OCI-LY1 (cell line): Measurements from ENCODE around the gene HTN1.
"Not testable (repeated sequence)": the region's sequence is repeated elsewhere in the genome, so short reads cannot be mapped to it uniquely, and the experiment has no call there.

Experiments
- H2AFZ ChIP-seq: fragments of 200-600 bp; sonication (generic), shearing (Covaris generic); 2 replicates; pipeline ENCODE4 v1.6.0; 2014; ENCODE audit warnings: antibody characterized with exemption, mild to moderate bottlenecking, low read length
- H3F3A ChIP-seq: fragments of 200-600 bp; sonication (generic), shearing (Covaris generic); 2 replicates; pipeline ENCODE4 v1.6.0; 2014; ENCODE audit warnings: mild to moderate bottlenecking, antibody characterized with exemption, low read length, moderate library complexity; ENCODE audit not compliant: insufficient read depth
- H3K27ac ChIP-seq: fragments of 200-600 bp; sonication (generic); 2 replicates; pipeline ENCODE4 v1.5.1; 2014; ENCODE audit warnings: low read length, mixed run types, mild to moderate bottlenecking, low read depth; ENCODE audit not compliant: poor library complexity, severe bottlenecking
- H3K27me3 ChIP-seq: fragments of 200-600 bp; sonication (generic); 2 replicates; pipeline ENCODE4 v1.6.0; 2014; ENCODE audit warnings: antibody characterized with exemption, mild to moderate bottlenecking, low read length, moderate library complexity; ENCODE audit not compliant: insufficient read depth
- H3K36me3 ChIP-seq: fragments of 200-600 bp; sonication (generic); 2 replicates; pipeline ENCODE4 v1.6.1; 2014; ENCODE audit warnings: mild to moderate bottlenecking, antibody characterized with exemption, low read length, moderate library complexity, mixed read lengths; ENCODE audit not compliant: insufficient read depth
- H3K4me1 ChIP-seq: fragments of 200-600 bp; sonication (generic); 2 replicates; pipeline ENCODE4 v1.5.1; 2014; ENCODE audit warnings: mild to moderate bottlenecking, low read length, moderate library complexity; ENCODE audit not compliant: insufficient read depth, severe bottlenecking
- H3K4me2 ChIP-seq: fragments of 200-600 bp; sonication (generic), shearing (Covaris generic); 2 replicates; pipeline ENCODE4 v1.6.1; 2014; ENCODE audit warnings: low read length
- H3K4me3 ChIP-seq: fragments of 200-600 bp; sonication (generic); 2 replicates; pipeline ENCODE4 v1.5.1; 2014; ENCODE audit warnings: low read length, low read depth, mild to moderate bottlenecking, mixed read lengths; ENCODE audit not compliant: poor library complexity, severe bottlenecking
- H3K79me2 ChIP-seq: fragments of 200-600 bp; shearing (Covaris generic); 2 replicates; pipeline ENCODE4 v1.6.1; 2016; ENCODE audit warnings: mixed run types, low read length, mixed read lengths; ENCODE audit not compliant: insufficient read depth
- H3K9ac ChIP-seq: fragments of 200-600 bp; sonication (generic), shearing (Covaris generic); 2 replicates; pipeline ENCODE4 v1.6.1; 2014; ENCODE audit warnings: mild to moderate bottlenecking, low read length, mixed read lengths
- H3K9me2 ChIP-seq: fragments of 200-600 bp; sonication (generic), shearing (Covaris generic); 2 replicates; pipeline ENCODE4 v1.6.1; 2014; ENCODE audit warnings: low read depth, mild to moderate bottlenecking, low read length, mixed read lengths
- H3K9me3 ChIP-seq: fragments of 200-600 bp; shearing (Covaris generic); 2 replicates; pipeline ENCODE4 v1.6.1; 2014; ENCODE audit warnings: low read length, mixed read lengths
- H4K20me1 ChIP-seq: fragments of 200-600 bp; sonication (generic), shearing (Covaris generic); 2 replicates; pipeline ENCODE4 v1.6.0; 2016; ENCODE audit warnings: mild to moderate bottlenecking, low read length; ENCODE audit not compliant: insufficient read depth
- EZH2 ChIP-seq: fragments of 200-600 bp; sonication (generic), shearing (Covaris generic); IDR thresholded peaks from 2 replicates; pipeline ENCODE4 v1.8.0; 2017; ENCODE audit warnings: borderline replicate concordance, mixed run types, mild to moderate bottlenecking, antibody characterized with exemption, low read length, moderate library complexity, mixed read lengths
- TF ChIP-seq, protein P1 (sequence below): fragments of 200-600 bp; sonication (generic), shearing (Covaris generic); IDR thresholded peaks from 2 replicates; pipeline ENCODE4 v1.5.1; 2017; ENCODE audit warnings: mild to moderate bottlenecking, antibody characterized with exemption, low read length, moderate library complexity, mixed read lengths

Gene HTN1

DNA sequence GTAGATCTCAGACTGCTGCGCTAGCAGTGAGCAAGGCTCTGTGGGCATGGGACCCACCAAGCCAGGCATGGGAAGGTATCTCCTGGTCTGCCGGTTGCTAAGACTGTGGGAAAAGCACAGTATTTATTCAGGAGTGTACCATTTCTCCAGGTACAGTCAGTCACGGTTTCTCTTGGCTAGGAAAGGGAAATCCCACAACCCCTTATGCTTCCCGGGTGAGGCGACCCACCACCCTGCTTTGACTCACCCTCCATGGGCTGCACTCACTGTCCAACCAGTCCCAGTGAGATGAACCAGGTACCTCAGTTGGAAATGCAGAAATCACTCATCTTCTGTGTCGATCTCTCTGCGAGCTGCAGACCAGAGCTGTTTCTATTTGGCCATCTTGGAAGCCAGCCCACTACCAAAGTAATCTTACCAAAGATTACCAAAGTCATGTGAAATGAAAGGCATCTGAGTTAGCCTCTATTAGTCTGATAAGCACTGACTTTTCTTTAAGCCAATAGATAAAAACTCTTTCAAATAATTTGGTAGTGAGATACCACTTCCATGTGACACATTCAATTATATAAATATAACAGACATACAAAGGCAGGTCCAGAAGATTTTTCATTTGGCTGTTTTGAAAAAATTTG is 8.5 kb upstream of the HTN1 start:
- Histone ChIP-seq H3K9me3 (no peaks in the 10 kb centered on the region), H3K79me2 (no peaks in the 10 kb centered on the region), H3K27ac (no peak overlapping the region), H2AFZ (no peak overlapping the region), H3K4me2 (no peak overlapping the region), H3K4me1 (no peaks in the 10 kb centered on the region), H3K36me3 (no peaks in the 10 kb centered on the region), H3K9ac (no peak overlapping the region), H3F3A (no peaks in the 10 kb centered on the region), H3K27me3 (no peaks in the 10 kb centered on the region), H3K4me3 (no peak overlapping the region), H3K9me2 (no peaks in the 10 kb centered on the region), H4K20me1 (no peaks in the 10 kb centered on the region)
- TF ChIP-seq, protein P1, sequence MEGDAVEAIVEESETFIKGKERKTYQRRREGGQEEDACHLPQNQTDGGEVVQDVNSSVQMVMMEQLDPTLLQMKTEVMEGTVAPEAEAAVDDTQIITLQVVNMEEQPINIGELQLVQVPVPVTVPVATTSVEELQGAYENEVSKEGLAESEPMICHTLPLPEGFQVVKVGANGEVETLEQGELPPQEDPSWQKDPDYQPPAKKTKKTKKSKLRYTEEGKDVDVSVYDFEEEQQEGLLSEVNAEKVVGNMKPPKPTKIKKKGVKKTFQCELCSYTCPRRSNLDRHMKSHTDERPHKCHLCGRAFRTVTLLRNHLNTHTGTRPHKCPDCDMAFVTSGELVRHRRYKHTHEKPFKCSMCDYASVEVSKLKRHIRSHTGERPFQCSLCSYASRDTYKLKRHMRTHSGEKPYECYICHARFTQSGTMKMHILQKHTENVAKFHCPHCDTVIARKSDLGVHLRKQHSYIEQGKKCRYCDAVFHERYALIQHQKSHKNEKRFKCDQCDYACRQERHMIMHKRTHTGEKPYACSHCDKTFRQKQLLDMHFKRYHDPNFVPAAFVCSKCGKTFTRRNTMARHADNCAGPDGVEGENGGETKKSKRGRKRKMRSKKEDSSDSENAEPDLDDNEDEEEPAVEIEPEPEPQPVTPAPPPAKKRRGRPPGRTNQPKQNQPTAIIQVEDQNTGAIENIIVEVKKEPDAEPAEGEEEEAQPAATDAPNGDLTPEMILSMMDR, result no peak

DNA sequence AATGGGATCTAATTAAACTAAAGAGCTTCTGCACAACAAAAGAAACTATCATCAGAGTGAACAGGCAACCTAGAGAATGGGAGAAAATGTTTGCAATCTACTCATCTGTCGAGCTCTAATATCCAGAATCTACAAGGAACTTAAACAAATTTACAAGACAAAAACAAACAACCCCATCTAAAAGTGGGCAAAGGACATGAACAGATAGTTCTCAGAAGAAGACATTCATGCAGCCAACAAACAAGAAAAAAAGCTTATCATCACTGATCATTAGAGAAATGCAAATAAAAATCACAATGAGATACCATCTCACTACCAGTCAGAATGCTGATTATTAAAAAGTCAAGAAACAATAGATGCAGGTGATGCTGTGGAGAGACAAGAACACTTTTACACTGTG is 6.3 kb downstream of the HTN1 start:
- H3K36me3 ChIP-seq, H3K4me2 ChIP-seq, H3K79me2 ChIP-seq, H4K20me1 ChIP-seq, H3K27me3 ChIP-seq, H3K9me2 ChIP-seq, H2AFZ ChIP-seq, H3K9me3 ChIP-seq, H3F3A ChIP-seq, H3K4me3 ChIP-seq, H3K4me1 ChIP-seq, H3K27ac ChIP-seq, H3K9ac ChIP-seq: not testable (repeated sequence)

DNA sequence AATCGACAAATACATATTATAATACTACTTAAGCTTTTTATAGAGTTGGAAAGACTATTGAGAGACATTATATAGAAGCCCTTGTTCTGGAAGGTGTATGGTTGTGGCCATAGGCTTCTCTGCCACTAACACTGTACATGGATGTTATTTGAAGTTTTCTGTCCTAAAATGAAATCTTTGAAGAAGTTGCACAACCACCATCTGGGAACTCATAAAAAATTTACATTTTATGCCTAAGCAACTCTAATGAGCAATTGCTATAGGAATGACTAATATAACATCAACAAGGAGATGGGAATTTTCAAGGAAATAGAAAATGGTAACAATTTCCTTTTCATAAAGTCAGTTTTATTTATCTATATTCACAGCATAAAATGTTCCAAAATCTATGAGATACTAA is 7.4 kb downstream of the HTN1 start:
- H3K4me3 ChIP-seq, result no peak overlapping the region
- H3K9me2 ChIP-seq, result no peaks in the 10 kb centered on the region
- H3K36me3 ChIP-seq, result no peaks in the 10 kb centered on the region
- no peaks in the 10 kb centered on the region for H3K27me3 ChIP-seq
- TF ChIP-seq, protein P1, result no peak
- TF ChIP-seq EZH2, result no peak
- no peaks in the 10 kb centered on the region for H3F3A ChIP-seq
- H3K79me2 ChIP-seq, result no peaks in the 10 kb centered on the region
- H4K20me1 ChIP-seq, result no peaks in the 10 kb centered on the region
- H3K4me2 ChIP-seq, result no peak overlapping the region
- no peak overlapping the region for H3K27ac ChIP-seq
- H2AFZ ChIP-seq, result no peak overlapping the region
- no peaks in the 10 kb centered on the region for H3K4me1 ChIP-seq
- H3K9ac ChIP-seq, result no peak overlapping the region
- H3K9me3 ChIP-seq, result no peaks in the 10 kb centered on the region

GRCh38 chr4:70059149-70059548 is 8.9 kb downstream of the HTN1 start:
- Histone ChIP-seq H3K9ac (no peak overlapping the region), H4K20me1 (no peaks in the 10 kb centered on the region), H3K27me3 (no peaks in the 10 kb centered on the region), H3K9me3 (no peaks in the 10 kb centered on the region), H3K4me1 (no peaks in the 10 kb centered on the region), H3K9me2 (no peaks in the 10 kb centered on the region), H2AFZ (no peak overlapping the region), H3K4me3 (no peak overlapping the region), H3F3A (no peaks in the 10 kb centered on the region), H3K27ac (no peak overlapping the region), H3K4me2 (no peak overlapping the region), H3K36me3 (no peaks in the 10 kb centered on the region), H3K79me2 (no peaks in the 10 kb centered on the region)
- TF ChIP-seq, protein P1, result no peak
- no peak for TF ChIP-seq EZH2
